ENCODE data around the gene IL17REL. TPM values are rescaled to one million over a fixed set of nuclear protein-coding genes. Genes with fewer than 3 reads are reported as not detected.
A peak's percentile ranks its signal among the peaks of the same experiment; 100 is the strongest.

Gene IL17REL
- total and polyA plus RNA-seq, 2 of the 13 experiments (the other 11 are each of a cell fraction or from before 2014, with no cell fraction given) = not detected

- peak; percentile 81 for TF ChIP-seq GMEB1 (CRISPR knock-in tag; IDR thresholded peaks at IDR 0.05; ENCODE audit: borderline replicate concordance)
- TF ChIP-seq, protein P1, sequence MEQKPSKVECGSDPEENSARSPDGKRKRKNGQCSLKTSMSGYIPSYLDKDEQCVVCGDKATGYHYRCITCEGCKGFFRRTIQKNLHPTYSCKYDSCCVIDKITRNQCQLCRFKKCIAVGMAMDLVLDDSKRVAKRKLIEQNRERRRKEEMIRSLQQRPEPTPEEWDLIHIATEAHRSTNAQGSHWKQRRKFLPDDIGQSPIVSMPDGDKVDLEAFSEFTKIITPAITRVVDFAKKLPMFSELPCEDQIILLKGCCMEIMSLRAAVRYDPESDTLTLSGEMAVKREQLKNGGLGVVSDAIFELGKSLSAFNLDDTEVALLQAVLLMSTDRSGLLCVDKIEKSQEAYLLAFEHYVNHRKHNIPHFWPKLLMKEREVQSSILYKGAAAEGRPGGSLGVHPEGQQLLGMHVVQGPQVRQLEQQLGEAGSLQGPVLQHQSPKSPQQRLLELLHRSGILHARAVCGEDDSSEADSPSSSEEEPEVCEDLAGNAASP (CRISPR knock-in tag; IDR thresholded peaks at IDR 0.05; ENCODE audit: borderline replicate concordance) = peak; percentile 61; the same call in 1 of the 2 replicates
- TF ChIP-seq ZBTB8A (CRISPR knock-in tag; IDR thresholded peaks at IDR 0.05; ENCODE audit: borderline replicate concordance, low read depth) = no peak
- peak; percentile 52; the same call in 1 of the 2 replicates for TF ChIP-seq ZNF546 (CRISPR knock-in tag; conservative IDR thresholded peaks at IDR 0.05)
- no peak for TF ChIP-seq USF2 (IDR thresholded peaks at IDR 0.05; ENCODE audit: low read depth, low read length)
- no peak for TF ChIP-seq USF2 (CRISPR knock-in tag; IDR thresholded peaks at IDR 0.05; ENCODE audit: borderline replicate concordance)
- TF ChIP-seq ZNF770 (CRISPR knock-in tag; IDR thresholded peaks at IDR 0.05) = no peak
- no peak for TF ChIP-seq ZNF274 (CRISPR knock-in tag; IDR thresholded peaks at IDR 0.05)
- TF ChIP-seq ZNF280B (CRISPR knock-in tag; IDR thresholded peaks at IDR 0.05; ENCODE audit: borderline replicate concordance) = no peak
- 0 out of 2 replicates have a peak, but pooled peaks have one; percentile 56 for TF ChIP-seq ARHGAP35 (CRISPR knock-in tag; IDR thresholded peaks at IDR 0.05; ENCODE audit: borderline replicate concordance)
- peak; percentile 83 for TF ChIP-seq ZNF777 (CRISPR knock-in tag; IDR thresholded peaks at IDR 0.05)
- 0 out of 2 replicates have a peak, but pooled peaks have one; percentile 76 for TF ChIP-seq ZNF543 (CRISPR knock-in tag; IDR thresholded peaks at IDR 0.05)
- TF ChIP-seq BCL6 (CRISPR knock-in tag; IDR thresholded peaks at IDR 0.05) = peak; percentile 58; the same call in 1 of the 2 replicates
- TF ChIP-seq FOXC1 (CRISPR knock-in tag; IDR thresholded peaks at IDR 0.05; ENCODE audit: borderline replicate concordance) = no peak
- TF ChIP-seq ZSCAN30 (CRISPR knock-in tag; IDR thresholded peaks at IDR 0.05) = peak; percentile 67; the same call in 1 of the 2 replicates
- peak; percentile 77; the same call in 1 of the 2 replicates for TF ChIP-seq CREB1 (IDR thresholded peaks at IDR 0.05)
- TF ChIP-seq CREB1 (CRISPR knock-in tag; IDR thresholded peaks at IDR 0.05) = no peak
- TF ChIP-seq RBM39 (IDR thresholded peaks at IDR 0.05; ENCODE audit: low read depth, low read length, poor library complexity, severe bottlenecking) = no peak
Measured at GRCh38 chr22:49960159-49961004, 52.2 kb downstream of the IL17REL start, which contains the start of gene PIM3 (continued).

All from HepG2 (cell line).